Fibroblast of upper back skin (primary cell): ENCODE measurements around the gene NRG3.
"Not testable (repeated sequence)": the region's sequence is repeated elsewhere in the genome, so short reads cannot be mapped to it uniquely, and the experiment has no call there.

Experiments used
- DNase-seq: peaks from one replicate; pipeline ENCODE4 v3.0.0-alpha.2; 2013

Gene NRG3

GRCh38 chr10:82625512-82626189, 750.7 kb downstream of the NRG3 start:
- no peak for DNase-seq

DNA sequence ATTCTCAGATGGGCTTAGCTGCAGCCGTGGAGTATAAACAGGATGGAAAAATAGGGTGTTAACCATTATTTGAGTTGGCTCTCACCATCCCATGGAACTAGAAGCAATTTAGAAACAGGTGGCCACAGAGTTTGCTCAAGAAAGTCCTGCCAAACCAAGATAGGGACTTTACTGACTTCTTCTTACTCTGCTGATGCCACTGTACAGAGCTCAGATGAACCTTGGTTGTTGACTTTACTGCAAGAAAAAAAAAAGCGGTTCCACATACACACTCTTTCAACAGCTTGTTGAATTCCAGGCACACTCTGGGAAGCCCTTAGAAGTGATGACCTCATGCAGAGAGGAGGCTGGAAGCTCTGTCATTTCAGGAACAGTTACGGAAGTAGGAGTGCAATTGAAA, 753.4 kb downstream of the NRG3 start:
- DNase-seq = no peak

DNA sequence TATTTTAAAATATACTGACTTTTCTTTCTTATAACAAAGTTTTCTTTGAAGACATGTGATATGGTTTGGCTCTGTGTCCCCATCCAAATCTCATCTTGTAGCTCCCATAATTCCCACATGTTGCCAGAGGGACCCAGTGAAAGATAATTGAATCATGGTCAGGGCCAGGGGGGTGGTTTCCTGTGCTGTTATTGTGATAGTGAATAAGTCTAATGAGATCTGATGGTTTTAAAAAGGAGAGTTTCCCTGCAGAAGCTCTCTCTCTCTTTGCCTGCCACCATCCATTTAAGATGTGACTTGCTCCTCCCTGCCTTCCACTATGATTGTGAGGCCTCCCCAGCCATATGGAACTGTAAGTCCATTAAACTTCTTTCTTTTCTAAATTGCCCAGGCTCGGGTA, 768.1 kb downstream of the NRG3 start:
- no peak for DNase-seq

DNA sequence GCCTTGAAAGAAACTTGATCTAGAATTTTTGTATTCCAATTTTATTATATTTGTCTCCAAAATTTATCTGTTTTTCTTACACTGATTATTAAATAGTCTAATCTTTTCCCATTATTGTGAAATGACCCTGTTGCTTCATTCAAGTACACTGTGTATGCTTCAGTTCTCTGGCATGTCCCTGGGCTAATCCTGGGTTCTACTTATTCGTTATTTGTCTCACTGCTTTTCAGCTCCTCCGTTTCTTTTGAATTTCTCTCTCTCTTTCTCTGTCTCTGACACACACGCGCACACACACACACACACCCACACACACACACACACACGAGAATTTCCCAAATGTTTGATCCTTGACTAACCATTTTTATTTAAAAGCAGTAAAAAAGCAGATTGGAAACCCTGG, 768.6 kb downstream of the NRG3 start:
- DNase-seq = no peak

GRCh38 chr10:82645221-82645620, 770.2 kb downstream of the NRG3 start:
- DNase-seq = no peak

GRCh38 chr10:82653244-82654155, 778.5 kb downstream of the NRG3 start:
- no peak for DNase-seq

GRCh38 chr10:82660205-82660604, 785.2 kb downstream of the NRG3 start:
- peak; percentile 14 for DNase-seq

DNA sequence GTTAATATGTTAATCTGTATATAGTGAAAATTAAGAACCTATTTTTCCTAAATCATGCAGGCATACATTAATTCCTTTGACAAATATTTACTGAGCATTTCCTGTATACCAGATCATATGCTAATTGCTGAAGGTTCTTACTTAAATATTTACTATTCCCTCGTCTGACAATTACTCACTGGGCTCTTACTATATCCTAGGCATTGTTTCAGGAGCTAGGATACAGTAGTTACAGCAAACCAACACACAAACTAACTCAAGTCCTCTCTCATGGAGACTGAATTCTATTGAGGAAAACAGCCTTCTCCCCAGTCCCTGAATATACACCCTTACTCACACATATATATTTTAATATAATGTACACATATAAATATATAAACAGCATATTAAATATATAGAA, 786.0 kb downstream of the NRG3 start:
- no peak for DNase-seq

DNA sequence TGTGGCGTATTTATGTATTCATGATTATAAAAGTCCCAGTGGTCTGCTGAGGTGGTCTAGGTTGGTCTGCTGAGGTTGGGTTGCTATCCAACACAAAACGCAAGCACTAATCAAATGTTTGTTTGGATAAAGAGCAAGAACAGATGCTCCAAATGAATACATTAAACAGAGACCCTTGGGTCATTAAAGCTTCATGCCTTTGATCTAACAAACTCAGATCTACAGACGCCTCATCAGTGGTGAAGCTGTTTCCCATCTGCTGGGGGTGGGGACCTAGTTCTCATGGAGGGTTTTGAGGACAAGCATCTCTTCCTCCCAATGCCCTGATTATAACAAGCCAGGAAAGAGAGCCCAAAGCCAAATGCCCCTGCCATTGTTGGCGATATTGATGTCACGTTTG, 786.7 kb downstream of the NRG3 start:
- DNase-seq = no peak

GRCh38 chr10:82668221-82668895, 793.4 kb downstream of the NRG3 start:
- DNase-seq = peak; percentile 83

DNA sequence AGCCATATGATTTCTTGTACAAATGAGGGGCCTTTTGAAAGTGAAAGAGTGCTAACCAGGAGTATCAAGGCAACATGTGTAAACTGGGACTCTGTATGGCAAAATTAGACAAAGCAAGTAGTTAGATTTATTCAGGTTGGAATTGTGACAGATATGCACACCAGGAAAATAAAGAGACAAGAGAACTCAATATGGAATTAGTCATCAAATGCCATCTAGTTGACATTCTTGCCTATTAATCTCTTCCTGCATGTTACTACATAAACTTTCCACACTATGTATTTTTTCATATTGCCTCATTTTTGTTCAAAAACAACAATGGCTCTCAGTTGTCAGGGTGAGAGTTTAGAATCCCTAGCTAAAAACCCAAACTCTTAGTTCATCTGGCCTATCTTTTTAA, 799.0 kb downstream of the NRG3 start:
- peak; percentile 34 for DNase-seq

DNA sequence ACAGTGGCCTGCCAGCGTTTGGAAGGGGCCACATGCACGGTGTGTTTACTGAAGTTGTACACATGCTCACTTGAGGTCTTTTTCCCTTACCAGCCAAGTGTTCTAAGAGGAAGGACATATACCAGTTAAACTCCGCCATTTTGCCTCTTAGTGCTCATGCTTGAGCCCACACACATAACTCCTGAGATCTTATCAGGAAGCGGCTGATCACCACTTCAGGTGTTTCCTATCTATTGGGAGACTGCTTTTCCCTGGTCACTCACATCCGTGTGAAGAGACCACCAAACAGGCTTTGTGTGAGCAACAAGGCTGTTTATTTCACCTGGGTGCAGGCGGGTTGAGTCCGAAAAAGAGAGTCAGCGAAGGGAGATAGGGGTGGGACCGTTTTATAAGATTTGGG, 802.9 kb downstream of the NRG3 start:
- not testable (repeated sequence) for DNase-seq

DNA sequence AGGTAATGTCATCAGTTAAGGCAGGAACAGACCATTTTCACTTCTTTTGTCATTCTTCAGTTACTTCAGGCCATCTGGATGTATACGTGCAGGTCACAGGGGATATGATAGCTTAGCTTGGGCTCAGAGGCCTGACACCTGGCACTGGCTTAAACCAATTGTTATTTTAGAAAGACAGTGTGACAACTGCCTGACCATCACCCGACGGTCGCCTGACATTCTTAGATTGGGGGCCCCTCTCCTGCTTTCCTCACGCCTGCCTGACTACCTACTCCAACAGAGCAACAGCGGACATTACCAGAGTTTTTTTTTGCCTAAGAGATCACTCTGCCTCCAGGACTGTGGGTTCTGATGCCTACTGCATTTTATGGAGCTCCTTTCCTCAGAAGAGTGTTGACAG, 803.5 kb downstream of the NRG3 start:
- DNase-seq = not testable (repeated sequence)

DNA sequence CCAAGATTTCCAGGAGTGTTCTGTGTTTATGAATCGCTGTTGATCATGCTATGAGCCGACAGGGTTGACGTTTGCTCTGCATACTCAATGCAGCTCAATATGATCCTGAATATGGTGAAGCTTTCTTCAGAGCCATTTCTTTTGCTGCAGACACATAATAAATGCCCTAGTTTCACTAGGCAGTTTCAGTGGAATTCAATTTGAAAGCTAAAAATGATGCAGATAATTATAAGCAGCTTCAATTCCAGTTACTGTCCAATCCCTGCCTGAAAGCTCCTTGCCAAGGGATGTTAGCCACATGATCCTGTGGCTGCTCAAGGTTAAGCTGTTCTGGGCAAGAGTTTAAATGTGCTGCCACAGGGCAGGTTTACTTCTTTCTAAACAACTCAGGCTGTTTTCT, 805.6 kb downstream of the NRG3 start:
- DNase-seq = no peak

DNA sequence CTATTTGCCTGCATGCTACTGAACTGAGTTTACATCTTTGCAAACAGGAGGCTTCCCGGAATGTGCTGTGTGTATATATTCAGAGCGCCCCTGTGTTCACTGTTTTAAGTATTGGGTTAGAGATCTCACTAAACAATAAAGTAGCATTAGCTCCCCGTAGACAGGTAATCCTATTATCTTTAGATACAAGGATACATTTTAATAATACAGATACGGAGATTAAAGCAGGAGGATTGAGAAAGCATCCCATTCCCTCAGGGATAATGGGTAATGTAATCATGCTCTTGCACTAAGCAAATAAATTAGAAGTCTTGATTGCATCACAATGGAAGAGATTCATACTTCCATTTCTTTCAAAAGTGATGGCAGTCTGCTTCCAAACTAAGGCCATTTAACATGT, 809.0 kb downstream of the NRG3 start:
- no peak for DNase-seq

DNA sequence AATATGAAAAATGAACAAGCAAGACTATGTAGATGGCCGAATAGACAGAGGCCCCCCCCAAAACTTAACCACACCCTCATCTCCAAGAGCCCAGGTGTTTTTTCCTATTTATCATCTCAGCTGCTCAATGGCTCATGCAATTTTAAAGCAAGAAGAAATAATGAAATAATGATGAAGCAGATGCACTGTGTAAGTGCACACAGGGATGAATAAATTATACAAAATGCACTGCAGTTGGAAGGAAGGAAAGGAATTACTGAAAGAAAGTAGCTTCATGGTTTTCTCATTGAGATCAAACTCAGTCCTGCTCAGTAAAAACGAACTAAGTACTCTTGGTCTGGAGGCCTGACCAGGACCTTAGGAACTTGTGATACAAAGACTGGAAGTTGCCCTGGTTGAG, 810.1 kb downstream of the NRG3 start:
- no peak for DNase-seq

DNA sequence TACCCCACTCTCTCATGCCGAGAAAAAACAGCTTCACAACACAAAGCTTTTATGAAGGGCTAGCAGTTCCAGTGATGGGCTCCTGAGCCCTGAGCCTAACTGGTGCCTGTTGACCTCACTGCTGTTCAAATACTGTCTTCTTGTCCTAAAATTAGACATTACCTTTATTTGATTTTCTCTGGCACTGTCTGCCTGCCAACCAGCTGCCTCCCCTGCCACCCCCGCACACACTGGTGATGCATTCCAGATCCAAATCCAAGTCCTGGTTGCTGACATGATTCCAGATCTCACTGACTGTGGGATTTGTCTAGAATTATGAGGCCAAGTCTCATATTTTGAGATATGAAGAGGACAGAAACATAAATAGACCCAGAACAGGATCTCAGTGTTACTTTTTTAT, 816.2 kb downstream of the NRG3 start:
- DNase-seq = no peak

- DNase-seq = no peak
Measured at GRCh38 chr10:82692458-82692857, 817.5 kb downstream of the NRG3 start.

- no peak for DNase-seq
Measured at GRCh38 chr10:82721831-82722230, 846.8 kb downstream of the NRG3 start.

DNA sequence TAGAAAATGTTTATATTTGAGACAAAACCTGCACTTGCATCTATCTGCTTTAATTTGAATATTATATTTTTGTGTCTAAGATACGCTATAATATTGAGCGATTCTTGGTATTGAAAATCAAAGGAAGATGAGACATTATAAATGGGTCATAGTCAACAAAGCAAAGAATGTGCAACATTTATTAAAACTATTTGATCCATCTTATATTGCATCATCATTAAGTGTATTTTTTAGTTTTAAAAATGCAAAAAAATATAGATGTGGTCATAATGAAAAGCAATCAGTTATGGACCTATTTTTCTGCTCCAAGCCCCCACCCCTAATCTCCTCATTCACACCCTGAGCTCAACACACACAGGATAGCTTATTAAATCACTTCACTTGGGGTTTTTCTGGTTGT, 847.3 kb downstream of the NRG3 start:
- no peak for DNase-seq

DNA sequence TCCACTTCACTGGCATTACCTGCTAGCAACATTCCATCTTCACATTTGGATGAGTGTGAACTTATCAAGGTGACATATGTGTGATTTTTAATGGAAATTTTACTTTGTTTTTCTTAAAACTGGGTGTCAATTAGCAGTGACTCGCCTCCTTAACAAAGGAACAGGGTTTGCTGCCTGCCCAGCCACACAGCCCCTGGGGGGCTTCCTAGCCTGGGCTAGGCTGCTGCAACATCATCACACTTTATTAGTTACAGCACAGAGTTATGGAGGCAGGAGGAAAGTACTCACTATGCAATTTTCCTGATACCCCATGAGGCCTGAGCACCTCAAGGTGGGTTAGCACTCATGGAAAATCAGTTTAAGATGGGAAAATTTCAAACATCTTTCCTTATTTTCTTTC, 861.3 kb downstream of the NRG3 start:
- no peak for DNase-seq

- DNase-seq = no peak
Measured at GRCh38 chr10:82737549-82737948, 862.6 kb downstream of the NRG3 start.

- DNase-seq = no peak
Measured at GRCh38 chr10:82738592-82738991, 863.6 kb downstream of the NRG3 start.

GRCh38 chr10:82742478-82742877, 867.5 kb downstream of the NRG3 start:
- peak; percentile 74 for DNase-seq
